Putamen (tissue), 1 donor: ENCODE results near the gene PIP4K2A.

Experiments used
- DNase-seq: peaks from one replicate; pipeline ENCODE4 v3.0.0-alpha.2; 2016; ENCODE audit warnings: low spot score

The PIP4K2A gene

DNA sequence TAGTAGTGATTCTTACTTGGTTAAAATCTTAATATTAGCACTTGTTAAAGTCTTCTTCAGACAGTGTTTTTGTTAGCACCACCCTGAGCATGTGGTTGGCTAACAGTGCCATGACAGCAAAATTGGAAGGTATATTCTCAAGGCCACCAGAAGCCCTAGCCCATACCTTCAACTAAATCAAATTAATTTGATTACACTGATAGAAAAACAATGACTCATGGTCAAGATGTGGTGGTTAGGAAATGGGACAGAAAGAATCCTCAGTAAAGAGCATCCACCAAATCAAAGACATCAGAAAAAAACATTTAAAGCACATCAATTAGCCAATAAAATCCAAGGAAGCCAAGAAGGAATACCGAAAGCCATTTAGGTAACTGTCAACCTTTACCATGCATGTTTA is 75.5 kb downstream of the PIP4K2A start:
- DNase-seq, result no peak

DNA sequence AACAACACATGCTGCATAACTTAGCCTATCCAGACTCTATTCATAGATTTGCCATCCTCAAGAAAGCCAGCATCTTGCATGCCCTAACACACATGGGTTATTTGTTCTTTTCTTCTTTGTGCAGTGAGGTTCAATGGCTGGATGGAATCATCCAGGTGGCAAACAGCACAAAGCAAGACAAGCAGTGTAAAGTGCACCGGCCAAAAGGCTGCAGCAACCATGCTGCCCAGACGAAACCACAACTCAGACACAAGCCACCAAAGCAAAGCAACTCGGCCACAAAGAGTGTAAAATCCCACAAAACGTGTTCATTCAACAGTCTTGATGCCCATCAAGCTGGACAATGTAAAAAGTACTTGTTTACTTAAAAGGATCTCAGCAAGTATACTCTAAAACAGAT is 76.9 kb downstream of the PIP4K2A start:
- no peak for DNase-seq

DNA sequence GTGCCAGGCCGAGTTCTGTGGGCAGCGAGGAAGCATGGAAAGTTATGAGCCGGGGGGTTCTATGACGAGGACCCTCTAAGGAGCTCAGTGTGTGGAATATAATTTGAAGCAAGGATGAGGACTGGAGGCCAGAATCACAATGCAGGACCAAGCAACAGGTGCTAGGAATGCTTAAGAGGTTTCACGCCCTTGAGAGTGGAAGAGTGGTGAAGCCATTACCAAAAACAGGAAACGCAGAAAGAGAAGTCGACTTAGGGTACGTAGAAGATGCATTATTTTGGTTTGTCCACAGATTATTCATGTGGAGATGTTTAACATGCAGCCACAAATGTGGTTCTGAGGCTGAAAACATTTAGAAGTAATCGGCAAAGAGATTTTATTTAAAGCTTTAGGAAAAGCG is 78.7 kb downstream of the PIP4K2A start:
- no peak for DNase-seq

DNA sequence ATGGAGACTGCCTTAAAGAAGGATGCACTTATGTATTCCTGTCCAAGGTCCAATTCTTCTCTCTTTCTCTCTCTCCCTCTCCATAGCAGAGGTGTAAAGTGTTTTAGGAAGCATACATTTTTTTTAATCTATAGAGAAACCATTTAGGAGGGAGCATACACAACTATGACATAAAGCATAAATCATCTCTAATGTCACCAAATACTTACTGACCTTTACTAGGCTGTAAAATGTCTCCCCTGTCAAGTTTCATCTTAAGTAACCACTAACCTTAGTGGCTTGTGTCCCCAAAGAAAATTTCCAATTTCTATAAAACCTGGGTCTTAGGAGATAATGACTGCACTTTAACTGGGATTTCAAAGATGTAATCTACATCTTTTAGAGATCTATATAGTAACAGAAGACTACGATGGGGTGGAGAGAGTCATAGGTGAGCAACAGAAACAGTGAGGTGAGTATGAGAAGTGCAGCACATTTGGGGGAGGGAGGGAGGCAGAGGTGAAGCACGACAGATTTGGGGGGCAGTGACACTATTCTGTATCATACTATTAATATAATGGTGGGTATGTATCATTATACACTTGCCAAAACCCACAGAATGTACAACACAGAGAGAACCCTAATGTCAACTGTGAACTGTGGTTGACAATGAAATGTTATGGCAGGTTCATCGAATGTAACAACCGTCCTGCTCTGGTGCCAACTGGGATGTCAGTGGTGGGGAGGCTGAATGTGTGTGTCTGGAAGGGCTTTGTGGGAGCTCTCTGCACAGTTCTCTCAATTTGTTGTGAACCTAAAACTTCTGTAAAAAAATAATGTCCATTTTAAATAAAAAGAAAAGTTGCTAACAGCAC is 79.5 kb downstream of the PIP4K2A start:
- DNase-seq, result no peak

DNA sequence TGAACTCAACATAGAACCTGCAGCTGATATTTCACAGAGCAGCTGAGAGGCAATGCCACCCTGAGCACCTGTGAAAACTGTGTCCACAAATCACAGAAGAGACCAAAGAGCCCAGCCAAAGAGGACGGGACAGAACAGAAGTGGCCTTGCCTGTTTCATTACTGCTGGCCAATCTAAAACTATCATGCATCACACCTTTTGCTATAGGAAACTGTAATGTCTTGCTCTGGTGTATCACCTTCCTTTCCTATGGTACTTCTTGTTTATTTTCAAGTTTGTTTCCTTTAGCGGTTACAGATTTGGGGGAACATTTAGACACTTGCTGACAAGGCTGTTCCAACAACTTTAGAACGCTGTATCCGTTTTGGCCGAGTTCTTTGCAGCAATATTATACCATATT is 80.3 kb downstream of the PIP4K2A start:
- no peak for DNase-seq

DNA sequence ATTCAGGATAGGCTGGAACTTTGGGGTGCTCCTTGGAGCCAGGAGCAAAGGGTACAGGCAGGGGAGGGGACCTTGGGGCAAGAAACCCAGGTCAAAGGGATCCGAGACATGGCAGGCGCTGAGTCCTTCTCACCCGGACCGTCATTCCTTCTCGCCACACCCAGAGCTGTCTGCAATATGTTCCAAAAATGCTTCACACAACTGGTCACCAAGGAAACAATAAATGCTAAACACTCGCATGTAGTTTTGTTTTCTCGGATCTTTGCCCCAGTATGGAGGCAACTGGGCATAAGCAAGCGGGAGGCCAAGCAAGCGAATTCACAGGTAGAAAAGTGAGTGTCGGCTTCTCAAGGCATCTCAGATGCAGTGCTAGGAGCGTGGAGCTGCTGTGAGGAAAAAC is 80.8 kb downstream of the PIP4K2A start:
- no peak for DNase-seq

DNA sequence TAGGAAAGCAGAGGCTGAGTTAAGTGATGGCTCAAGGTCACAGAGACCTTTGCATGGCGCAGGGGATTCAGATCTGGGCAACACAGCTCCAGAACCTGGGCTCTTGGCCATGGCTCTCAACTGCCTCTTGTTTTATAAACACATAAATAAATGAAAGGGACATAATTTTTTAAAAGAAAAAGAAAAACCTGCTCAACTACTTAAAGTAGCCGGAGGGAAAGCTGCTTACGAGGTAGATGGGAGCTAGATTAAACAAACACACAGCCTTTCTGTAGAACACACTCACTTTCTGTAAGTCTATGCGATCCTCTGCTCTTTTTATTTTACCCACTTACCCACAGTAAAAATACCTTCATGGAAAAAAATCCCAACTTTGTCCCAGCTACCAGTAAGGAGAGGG is 81.3 kb downstream of the PIP4K2A start:
- DNase-seq, result no peak

DNA sequence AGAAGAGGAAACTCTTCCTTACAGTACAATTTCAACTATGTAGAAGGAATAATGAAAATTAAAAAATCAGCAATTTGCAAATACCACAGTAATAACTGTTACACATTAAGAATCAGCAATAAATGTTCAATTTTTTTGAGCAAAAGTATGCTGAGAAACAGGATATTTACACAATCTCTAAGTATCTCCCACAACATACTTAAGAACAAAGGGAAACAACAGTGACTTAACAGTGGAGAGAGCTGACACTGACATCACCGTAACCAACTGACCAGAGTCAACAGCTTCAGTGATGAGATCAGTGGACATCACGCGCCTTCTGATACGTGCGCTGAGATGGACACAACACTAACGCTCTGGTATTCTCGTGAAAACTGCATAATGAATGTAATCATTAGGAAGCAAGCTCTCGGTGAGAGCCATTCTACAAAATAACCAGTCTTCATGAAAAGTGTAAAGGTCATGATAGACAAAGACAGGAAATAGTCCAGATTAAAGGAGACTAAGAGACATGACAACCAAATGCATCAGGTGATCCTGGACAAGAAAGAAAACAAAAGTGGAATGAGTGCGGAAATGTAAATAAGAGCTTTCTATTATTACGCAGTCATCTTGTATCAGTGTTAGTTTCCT is 82.6 kb downstream of the PIP4K2A start:
- DNase-seq, result peak; percentile 90

DNA sequence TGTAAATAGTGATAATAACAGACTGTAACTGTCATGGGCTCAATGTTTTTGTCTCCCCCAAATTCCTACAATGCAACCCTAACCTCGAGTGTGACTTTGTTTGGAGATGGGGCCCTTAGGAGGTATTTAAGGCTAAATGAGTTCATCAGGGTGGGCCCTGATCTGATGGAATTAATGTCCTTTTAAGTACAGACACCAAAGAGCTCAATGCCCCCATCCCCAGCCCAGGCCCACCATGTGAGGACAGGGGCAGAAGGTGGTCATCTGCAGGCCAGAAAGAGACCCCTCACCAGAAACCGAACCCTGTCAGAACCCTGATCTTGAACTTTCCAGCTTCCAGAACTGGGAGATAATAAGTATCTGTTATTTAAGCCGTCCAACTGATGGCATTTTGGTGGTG is 83.2 kb downstream of the PIP4K2A start:
- DNase-seq, result no peak

DNA sequence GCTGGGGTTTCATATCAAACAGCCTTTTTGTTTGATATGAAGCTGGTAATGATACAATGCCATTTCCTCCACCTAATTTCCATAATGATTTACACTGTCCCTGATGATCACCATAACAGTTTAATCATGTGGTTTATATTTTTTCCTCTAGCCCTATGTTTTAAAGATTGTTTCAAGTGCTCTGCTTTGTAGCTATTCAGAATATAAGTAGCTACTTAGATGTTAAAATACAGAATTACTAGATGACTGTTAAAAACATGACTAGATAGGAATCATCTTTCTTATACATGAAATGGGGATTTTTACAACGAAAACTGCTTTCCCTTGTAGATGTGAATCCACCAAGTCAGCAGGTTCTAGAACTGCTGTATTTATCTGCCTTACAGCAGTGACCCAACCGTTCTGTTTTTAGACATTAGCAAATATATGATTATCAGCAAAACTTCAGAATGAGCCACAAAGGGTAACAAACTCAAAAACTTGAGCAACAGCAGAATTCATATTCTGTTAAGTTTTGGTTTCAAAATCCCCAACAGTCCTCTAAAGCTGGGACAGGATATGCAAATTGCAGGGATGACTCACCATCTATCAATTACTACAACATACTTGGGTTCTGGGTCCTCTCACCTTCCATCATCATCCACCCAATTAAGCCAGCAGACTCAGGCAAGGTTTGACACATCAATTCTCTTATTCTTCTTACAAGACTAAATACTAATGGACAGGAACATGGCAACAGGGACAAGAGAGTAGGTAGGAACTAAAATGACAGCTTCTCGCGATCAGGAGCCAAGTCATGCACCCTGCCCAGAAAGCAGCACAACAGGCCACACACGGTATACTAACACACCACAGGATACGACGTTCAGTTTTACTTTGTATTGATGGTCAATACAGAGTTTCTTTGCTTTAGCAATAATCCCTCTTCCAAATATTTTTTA is 83.9 kb downstream of the PIP4K2A start:
- no peak for DNase-seq

DNA sequence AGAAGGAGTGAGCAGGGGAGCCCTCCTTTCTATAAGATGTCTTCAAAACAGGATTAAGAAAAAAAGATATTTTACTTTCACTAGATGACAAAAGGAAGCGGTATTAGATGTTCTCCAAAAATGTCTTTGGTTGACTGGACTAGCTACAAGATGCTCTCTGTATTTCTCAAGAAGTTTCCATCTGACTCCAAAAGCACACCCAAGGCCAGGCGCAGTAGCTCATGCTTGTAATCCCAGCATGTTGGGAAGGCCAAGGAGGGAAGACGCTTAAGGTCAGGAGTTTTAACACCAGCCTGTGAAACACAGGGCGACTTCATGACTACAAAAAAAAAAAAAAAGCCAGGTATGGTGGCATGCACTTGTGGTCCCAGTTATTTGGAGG is 84.5 kb downstream of the PIP4K2A start:
- DNase-seq, result no peak

DNA sequence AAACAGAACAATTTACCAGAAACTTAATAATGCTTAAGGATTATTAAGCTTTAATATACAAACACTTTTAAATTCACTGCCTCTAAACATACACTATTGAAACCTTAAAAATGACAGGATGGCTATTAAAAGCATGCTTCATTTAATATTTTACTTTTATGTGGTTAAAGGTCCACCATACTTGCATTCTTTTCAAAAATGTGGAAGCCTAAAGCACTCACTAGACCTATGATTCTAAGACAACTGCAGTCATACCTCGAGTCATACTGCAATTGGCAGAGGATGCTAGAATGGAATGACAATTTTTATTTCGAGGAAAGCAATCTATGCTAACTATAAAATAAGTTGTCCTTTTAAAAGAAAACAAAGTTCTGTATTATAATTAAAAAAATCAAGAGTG is 85.3 kb downstream of the PIP4K2A start:
- DNase-seq, result no peak

DNA sequence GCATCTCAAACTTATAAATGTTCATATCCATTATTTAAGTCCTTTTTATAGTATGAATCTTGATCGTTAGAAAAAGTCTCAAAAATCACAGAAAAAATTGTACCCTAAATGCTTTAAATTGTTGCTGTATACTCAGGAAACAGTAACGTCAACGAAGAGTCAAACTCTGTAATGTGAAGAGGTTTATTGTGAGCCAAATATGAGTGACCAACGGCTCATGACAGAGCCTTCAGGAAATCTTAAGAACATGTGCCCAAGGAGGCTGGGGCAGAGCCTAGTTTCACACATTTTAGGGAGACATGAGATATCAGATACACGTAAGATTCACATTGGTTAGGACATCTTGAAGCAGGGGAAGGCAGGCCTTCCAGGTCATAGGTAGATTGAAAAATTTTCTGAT is 86.1 kb downstream of the PIP4K2A start:
- no peak for DNase-seq

DNA sequence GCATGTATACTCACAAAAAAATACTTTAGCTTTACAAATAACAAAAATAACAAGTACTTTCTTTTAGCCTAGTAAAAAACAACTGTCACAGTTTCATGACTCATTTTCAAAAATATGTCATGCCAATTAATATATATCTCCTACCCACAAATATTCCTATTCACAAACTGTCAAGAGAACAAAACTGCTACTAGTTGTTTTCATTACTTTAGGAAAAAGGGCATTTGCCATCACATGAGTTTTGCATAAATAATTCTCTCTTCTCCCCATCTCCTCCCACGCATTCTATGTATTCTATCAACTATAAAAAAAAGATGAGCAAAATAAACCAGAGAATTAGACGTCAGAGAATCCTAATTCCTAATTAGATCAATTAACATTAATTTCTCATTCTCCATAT is 87.6 kb downstream of the PIP4K2A start:
- DNase-seq, result no peak

DNA sequence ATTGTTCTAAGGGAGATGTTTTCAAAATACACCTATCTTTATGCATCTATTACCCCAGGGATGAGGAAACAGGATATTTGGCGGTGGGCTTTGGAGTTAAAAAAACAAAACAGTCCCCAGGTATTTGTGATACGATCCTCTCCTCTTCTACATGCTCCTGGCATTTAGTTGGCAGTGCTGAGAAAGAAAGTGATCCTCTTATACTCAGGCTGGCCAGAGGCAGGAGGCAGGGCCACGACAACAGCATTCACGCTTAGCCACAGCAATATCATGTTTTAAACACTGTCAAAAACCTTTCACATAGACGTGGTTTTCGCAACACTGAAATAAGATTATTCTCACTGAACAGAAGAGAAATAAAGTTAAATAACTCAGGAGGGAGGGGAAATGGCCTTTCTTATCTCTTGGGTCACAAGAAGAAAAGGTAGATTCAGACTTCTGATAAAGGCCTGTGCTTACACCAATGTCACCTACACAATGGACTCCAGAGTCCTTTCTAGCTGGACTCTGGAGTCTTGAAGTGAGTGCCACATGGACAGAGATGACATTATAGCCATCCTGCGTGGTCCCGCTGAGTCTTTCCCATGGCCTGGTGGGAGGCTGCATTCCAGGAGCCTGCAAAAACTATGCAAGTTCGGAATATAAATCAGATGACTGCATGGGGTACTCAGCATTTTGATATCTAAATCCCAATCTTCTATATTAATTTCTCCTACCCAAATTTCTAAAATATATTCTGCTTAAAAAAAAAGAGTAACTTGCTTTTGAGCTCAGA is 88.7 kb downstream of the PIP4K2A start:
- DNase-seq, result no peak

DNA sequence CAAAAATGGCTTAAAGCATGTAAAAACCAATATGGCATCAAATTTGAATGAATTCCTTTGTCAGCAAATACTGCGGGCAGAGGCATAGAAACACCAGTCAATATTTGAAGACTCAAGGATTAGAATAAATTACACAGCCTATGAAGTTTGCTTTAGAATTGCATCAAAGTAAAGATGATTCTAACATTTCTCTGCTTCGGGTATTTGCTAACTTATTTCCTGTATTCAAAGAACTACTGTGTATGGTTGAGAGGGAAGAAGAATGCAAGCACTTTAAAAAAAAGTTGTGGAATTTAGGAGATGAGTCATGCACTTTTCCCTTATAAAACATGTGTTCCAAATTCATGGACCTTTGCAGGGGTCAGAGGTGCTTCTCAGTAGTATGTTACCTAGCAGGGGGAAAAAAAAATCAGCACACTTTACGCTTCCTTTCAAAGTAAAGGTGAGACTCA is 90.1 kb downstream of the PIP4K2A start:
- DNase-seq, result no peak

DNA sequence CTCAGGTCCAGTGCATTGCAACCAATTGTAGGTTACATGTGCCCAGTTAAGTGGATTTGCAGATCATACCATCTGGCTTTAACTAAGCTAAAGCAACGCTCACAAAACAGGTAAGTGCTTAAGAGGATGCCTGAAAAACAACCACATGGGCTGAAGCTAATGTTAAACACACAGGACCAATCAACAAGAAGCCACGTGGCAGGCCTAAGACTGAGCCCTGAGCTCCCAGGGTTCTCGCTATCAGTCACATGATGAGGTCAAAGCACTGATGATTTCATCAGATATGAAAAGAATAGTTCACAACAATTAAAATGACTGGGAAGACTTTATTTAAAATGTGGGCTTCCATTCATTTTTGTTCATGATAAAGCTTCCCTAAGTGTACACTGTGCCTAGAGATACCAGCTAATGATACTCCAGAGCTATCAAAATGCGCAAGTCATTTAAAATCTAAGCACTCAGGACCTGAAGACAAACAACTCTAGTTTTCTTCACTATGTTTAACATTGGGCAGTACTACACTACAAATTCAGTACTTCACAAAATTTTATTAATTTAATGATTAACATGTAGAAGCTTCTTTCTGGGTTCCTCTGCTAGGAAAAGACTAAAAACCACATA is 90.6 kb downstream of the PIP4K2A start:
- DNase-seq, result no peak

DNA sequence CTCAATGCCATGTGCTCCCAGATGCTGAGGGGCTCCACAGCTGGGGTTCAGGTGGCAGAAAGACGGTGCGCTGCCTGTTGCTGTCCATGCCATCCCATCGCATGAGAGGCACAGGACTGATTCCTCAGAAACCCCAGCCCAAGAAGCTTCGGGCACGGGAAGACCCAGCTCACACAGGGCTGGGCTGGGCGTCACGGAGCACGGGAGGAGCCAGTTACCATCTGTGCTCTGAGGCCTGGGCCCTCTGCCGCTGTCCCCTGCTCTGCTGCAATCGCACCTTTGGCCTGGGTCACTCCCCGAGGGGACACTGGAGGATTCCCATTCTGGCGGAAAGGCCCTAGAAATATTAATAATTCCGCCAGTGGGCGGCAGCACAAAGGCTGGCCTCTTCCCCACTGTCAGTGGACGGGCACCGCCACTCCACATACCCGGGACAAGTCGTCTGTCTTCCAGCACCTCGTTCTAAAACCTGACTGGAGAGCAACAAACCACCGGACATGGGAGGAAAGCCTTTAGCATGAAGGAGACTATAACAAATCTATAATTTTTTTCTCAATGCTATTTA is 92.1 kb downstream of the PIP4K2A start:
- DNase-seq, result no peak

DNA sequence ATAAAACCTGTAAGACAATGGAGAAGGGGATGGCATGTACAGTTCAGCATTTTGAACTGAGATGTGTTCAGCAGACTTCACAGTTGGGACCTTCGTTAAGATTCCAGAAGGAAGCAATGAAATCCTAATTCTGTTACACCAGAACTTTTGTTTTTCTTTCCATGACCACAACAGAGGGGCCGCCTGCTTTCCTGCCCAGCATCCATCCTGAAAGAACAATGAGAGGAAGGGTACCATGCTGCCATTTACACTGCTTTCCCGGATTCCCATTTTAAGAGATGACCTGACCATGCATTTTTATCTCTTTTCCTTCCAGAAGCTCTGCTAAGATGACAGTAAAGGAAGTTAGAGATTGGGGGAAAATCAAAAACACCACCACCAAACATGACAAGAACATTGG is 92.7 kb downstream of the PIP4K2A start:
- no peak for DNase-seq

DNA sequence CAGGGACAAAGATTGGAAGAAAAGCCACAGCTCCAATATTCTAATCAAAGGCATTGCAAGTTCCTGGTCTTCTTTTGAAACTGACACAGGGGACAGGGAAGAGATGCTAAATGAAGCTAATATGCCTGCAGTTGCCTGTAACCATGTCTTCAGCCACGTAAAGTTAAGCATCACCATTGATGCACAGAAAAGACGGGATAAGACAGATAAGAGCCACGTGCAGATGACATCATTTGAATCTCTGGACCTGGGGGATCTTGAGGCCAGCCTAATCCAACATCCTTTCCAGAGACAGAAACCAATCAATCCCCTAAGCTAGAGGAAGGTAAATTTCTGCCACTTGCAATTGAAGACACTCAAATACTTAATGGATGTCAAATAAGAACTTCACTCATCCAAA is 93.4 kb downstream of the PIP4K2A start:
- no peak for DNase-seq
